ENCODE results near the gene S100PBP.

S100PBP gene

DNA sequence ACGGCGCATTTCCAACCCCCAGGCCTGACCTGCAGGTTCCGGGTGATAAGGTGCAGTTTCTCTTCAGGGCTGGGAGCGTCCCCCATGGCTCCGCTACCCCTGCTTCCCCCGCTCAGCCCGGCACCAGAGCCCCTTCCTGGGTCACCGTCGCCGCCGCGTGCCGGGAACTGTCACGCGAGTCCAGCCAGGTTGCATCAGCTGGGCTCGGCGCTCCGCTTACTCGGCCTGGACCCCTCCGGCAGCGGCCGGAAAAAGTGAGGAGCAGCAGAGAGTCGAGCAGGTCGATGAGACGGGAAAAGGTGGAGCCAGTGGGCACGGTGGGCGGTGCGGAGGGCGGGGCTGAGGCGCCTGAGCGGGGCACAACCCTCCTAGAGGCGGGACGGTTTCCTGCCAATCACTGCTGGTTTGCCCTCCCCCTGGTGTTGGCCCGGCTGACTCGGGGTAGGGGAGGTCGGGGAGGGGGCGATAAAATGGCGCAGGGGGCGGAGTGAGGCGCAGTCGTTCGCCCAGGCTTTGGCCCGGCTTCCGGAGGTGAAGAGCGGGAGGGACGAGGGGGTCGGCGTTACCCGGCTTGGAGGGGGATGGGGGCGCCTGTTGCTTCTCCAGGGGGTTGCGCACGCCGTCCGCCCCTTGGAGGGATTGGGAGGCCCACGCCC, at the start of gene S100PBP, which contains the start of gene YARS1:
Gene S100PBP (plus strand): TSS at position 495 of the 656 bp plus-strand sequence. CDS start 8,447 bp downstream, outside the sequence.
Gene YARS1 (minus strand): TSS at position 200 of the 656 bp plus-strand sequence. CDS start 114 bp downstream, at position 86.
- peak; percentile 99 for DNase-seq

DNA sequence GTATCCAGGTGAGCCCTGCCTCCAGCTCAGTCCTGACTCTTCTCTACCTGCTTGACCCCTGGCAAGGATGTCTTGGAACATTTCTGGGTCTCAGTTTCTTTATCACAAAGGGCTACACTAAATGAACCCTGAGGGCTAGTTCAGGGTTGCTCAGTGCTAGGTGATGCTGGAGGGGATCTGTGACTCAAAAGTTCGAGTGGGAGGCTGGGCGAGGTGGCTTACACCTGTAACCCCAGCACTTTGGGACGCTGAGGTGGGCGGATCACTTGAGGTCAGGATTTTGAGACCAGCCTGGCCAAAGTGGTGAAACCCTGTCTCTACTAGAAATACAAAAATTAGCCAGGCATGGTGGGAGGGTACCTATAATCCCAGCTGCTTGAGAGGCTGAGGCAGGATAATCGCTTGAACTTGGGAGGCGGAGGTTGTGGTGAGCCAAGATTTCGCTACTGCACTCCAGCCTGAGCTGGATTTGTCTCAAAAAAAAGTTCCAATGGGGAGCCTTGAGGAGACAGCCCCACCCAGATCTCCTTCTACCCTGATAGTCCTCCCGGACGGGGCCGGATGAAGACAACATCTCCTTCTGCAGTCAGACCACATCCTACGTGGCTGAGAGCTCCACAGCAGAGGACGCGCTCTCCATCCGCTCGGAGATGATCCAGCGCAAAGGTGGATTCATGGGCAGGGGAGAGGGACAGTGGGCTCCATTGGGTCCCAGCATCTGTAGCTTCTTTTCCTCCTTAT, 49.2 kb upstream of the S100PBP start:
- no peak for DNase-seq

DNA sequence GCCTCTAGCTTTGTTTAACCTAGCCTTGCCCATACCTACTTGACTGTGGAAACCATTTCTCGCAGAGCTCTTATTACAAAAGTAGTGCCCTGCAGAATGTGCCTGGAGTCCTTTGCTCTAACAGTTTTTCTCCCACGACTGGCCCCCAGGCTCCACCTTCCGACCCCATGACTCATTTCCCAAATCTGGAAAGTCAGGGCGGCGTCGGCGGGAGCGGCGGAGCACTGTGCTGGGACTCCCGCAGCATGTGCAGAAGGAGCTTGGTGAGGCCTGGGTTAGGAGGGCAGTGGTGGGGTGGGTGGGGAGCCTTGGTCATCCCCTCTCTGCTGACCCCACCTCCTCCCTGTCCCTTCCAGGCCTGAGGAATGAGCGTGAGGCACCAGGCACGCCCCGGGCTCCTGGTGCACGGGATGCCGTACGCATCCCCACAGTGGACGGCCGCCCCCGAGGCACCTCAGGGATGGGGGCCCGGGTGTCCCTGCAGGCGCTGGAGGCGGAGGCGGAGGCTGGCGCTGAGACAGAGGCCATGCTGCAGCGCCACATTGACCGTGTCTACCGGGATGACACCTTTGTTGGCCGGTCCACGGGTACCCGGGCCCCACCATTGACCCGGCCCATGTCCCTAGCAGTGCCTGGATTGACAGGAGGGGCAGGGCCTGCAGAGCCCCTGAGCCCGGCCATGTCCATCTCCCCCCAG, 47.8 kb upstream of the S100PBP start:
- peak; percentile 79 for DNase-seq

DNA sequence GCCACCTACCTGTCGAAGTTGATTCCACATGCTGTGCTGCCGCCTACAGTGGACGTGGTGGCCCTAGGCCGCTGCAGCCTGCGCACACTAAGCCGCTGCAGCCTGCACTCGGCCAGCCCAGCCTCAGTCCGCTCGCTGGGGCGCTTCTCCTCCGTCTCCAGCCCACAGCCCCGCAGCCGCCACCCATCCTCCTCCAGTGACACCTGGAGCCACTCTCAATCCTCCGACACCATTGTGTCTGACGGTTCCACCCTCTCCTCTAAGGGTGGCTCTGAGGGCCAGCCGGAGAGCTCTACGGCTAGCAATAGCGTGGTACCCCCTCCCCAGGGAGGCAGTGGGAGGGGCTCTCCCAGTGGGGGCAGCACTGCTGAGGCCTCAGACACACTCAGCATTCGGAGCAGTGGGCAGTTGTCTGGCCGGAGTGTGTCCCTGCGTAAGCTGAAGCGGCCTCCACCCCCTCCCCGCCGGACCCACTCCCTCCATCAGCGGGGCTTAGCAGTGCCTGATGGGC, 47.2 kb upstream of the S100PBP start:
- no peak for DNase-seq

DNA sequence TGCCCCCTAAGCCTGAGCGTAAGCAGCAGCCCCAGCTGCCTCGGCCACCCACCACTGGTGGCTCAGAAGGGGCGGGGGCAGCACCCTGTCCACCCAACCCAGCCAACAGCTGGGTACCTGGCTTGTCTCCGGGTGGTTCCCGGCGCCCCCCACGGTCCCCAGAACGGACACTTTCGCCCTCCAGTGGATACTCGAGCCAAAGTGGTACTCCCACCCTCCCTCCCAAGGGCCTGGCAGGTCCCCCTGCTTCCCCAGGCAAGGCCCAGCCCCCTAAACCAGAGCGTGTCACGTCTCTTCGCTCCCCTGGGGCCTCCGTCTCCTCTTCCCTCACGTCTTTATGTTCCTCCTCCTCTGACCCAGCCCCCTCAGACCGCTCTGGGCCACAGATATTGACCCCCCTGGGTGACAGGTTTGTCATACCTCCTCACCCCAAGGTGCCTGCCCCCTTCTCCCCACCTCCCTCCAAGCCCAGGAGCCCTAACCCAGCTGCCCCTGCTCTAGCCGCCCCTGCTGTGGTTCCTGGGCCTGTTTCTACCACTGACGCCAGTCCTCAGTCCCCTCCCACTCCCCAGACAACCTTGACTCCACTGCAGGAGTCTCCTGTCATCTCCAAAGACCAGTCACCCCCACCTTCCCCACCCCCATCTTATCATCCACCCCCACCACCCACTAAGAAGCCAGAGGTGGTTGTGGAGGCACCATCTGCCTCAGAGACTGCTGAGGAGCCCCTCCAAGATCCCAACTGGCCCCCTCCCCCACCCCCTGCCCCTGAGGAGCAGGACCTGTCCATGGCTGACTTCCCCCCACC, 46.5 kb upstream of the S100PBP start:
- DNase-seq = no peak

DNA sequence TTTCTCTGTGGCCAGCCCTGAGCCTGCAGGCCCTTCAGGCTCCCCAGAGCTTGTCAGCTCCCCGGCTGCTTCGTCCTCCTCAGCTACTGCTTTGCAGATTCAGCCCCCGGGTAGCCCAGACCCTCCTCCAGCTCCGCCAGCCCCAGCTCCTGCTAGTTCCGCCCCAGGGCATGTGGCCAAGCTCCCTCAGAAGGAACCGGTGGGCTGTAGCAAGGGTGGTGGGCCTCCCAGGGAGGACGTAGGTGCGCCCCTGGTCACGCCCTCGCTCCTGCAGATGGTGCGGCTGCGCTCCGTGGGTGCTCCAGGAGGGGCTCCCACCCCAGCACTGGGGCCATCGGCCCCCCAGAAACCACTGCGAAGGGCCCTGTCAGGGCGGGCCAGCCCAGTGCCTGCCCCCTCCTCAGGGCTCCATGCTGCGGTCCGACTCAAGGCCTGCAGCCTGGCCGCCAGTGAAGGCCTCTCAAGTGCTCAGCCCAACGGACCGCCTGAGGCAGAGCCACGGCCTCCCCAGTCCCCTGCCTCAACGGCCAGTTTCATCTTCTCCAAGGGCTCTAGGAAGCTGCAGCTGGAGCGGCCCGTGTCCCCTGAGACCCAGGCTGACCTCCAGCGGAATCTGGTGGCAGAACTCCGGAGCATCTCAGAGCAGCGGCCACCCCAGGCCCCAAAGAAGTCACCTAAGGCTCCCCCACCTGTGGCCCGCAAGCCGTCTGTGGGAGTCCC, 45.7 kb upstream of the S100PBP start:
- no peak for DNase-seq

- no peak for DNase-seq
Measured at GRCh38 chr1:32772281-32773017, 45.0 kb upstream of the S100PBP start.

DNA sequence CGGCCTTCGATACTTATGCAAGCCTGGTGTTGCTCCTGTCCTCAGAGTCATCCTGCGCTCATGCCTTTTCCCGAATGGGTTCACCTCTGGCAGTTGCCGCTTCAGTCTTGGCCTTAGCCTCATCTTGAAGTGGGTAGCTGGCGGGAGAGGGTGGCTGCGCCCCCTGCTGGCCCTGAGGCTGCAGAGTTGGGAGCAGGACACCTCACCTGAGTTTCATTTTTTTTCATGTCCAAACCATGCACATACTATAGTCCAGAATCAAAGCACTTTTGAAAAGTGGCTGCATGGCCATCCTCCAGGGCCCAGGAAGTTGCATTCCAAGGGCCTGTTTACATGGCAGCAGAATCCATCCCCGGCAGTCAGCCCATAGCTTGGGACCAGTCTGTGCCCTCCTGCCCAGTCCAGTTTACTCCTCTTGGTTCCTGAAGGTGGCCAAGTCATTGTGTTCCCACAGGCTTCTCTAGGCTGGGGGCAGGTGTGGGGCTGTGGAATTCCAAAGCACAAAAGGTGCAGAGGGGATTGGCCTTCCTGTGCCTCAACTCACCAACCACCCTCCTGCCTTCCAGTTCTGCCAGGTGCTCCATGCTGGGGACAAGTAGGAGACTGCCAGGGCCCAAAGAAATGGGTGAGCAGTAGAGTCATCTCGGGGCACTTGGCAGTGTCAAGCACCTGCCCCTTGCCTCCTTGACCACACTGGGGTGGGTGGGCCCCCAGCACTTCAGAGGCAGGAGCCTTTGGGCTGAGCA, 44.3 kb upstream of the S100PBP start:
- DNase-seq = peak; percentile 72

DNA sequence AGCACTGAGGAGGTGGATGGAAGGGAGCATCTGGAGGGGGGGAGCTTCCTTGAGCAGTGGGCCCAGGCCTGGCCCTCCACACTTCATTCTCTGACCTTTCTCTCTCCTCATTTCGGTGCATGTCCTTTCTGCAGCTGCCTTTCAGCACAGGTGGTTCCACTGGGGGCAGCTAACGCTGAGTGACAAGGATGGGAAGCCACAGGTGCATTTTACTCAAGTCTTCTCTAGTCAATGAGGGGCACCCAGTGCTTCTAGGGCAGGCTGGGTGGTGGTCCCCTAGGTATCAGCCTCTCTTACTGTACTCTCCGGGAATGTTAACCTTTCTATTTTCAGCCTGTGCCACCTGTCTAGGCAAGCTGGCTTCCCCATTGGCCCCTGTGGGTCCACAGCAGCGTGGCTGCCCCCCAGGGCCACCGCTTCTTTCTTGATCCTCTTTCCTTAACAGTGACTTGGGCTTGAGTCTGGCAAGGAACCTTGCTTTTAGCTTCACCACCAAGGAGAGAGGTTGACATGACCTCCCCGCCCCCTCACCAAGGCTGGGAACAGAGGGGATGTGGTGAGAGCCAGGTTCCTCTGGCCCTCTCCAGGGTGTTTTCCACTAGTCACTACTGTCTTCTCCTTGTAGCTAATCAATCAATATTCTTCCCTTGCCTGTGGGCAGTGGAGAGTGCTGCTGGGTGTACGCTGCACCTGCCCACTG, 43.5 kb upstream of the S100PBP start:
- DNase-seq = no peak

DNA sequence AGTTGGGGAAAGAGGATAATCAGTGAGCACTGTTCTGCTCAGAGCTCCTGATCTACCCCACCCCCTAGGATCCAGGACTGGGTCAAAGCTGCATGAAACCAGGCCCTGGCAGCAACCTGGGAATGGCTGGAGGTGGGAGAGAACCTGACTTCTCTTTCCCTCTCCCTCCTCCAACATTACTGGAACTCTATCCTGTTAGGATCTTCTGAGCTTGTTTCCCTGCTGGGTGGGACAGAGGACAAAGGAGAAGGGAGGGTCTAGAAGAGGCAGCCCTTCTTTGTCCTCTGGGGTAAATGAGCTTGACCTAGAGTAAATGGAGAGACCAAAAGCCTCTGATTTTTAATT, 43.0 kb upstream of the S100PBP start:
- no peak for DNase-seq

DNA sequence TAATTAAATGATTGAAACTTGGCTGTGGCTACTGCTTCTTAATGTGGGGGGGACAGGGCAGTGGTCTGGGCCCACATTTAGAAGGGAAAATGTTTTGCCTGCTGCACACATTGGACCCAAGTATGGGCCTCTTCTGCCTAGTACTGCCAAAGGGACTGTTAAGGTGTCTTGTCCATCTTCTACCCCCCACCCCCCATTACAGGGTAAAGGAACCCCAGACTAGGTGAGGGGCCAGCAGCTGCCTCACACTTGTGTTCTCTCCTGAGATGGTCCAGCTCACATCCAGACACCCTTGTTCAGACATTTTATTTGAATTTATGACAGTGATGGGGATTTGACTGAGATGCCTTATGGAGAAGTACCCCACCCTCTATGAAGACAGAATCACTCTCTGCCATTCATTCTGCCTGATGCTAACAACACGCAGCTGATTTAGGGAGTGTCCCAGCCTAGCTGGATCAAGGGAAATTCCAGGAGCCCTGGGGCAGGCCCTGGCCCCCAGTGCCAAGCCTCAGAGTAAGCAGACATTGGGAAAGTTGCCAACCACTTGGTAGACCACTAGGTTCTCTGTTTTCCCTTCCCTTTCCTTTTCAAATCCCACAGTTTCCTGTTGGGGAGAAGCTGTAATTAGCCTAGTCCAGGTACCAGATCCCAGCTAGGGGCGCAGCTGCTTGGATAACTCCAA, 42.4 kb upstream of the S100PBP start:
- peak; percentile 82 for DNase-seq

DNA sequence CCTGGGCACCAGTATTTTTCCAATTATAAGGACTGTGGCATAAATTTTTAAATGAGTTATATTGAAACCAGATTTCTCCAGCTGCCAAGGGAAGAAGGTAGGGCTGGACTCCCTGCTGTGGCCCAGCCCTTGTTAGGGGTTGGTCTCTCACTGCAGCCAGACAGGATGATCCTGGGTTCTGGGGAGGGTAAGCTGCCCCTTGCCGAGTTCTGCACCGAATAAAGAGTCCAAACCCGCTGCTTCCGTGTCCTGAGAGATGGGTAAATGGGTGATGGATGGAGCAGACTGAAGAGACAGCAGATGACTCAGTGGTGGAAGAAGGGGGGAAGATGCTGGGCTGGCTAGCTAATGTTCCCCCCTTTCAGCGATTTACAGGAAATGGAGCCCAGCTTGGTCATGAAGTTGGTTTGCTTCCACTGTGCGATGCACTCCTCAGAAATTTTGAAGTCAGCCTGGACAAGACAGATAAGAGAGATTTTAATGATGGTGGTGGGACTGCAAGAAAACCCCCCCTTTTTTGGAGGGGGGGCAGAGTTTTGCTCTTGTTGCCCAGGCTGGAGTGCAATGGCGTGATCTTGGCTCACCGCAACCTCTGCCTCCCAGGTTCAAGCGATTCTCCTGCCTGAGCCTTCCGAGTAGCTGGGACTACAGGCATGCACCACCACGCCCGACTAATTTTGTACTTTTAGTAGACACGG, 41.7 kb upstream of the S100PBP start:
- DNase-seq = peak; percentile 64

GRCh38 chr1:32779242-32779641, 38.2 kb upstream of the S100PBP start:
- DNase-seq = no peak

- DNase-seq = no peak
Measured at GRCh38 chr1:32780005-32780404, 37.4 kb upstream of the S100PBP start.

DNA sequence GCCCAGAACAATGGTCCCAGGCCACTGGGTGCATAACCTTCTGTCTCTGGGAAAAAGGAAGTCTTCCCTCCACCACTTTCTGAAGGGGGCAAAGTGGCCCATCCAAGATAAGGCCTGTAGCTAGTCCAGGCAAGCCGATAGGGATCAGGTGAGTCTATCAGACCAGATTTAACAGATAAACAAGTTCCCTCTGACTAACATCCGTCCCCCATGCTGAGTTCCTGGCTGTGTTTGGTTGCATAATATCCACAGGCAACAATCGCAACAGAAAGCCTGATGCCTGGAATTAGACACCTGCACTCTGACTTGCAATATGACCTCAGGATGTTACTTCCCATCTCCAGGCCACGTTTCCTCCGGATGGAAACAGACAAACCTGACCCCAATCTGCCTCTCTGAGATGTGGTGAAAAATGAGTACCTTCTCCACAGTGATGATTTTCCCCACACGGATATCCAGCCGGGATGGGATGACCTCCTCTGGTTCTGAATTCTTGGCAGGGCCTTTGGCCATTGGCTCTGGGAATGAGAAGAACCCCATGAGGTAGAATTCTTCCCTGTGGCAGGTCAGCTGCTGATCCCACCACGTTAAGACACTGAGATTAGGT, 36.7 kb upstream of the S100PBP start:
- no peak for DNase-seq

DNA sequence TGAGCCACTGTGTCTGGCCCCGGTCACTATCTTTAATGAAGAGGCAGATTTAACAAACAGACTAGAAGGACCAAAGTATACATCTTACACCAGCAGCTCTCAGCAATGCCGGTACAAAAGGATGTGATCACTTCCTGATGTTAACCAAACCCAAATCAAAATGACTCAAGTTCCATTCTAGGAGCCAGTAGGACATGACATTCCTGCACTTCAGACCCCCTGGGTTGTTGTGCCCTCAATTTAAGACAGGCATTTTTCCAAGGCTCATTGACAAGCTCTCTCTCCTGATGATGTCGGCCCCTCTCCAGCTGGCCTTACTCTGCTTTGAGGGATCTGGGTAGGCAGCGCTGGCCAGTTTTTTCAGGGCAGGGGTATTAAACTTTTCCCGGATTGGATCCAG, 35.4 kb upstream of the S100PBP start:
- DNase-seq = peak; percentile 55

GRCh38 chr1:32783851-32784250, 33.6 kb upstream of the S100PBP start:
- no peak for DNase-seq

GRCh38 chr1:32784817-32785216, 32.6 kb upstream of the S100PBP start:
- DNase-seq = no peak
